HEK293 (cell line): Measurements from ENCODE around the gene KCNJ15.

Source experiments
- CTCF ChIA-PET: fragments of 350-600 bp; formaldehyde crosslinking; extraction: SDS; loops from one replicate; lab custom pipeline; 2021; ENCODE audit warnings: antibody characterized with exemption; lab: Yijun Ruan, JAX
- POLR2A ChIA-PET: fragments of 300-600 bp; formaldehyde crosslinking; extraction: SDS; loops from one replicate; lab custom pipeline; 2020; ENCODE audit warnings: antibody characterized with exemption, inconsistent platforms; lab: Yijun Ruan, JAX
- H3K27ac ChIP-seq: fragments of 200-500 bp; sonication (Bioruptor generic); 2 replicates; pipeline ENCODE4 v1.5.1; 2014; ENCODE audit warnings: low read depth, low read length, control low read depth, inconsistent platforms; ENCODE audit errors: extremely low read depth
- H3K36me3 ChIP-seq, 2 experiments: fragments of 200-500 bp in 1 of 2; sonication (Bioruptor generic) in 1 of 2; 1 replicate in 1 of 2; 2 replicates in 1 of 2; pipeline ENCODE4 v1.5.1; 2014 to 2017; ENCODE audit warnings: inconsistent platforms in 2 of 2, low read length in 2 of 2; ENCODE audit not compliant: control insufficient read depth in 2 of 2, insufficient read depth in 1 of 2
- H3K4me1 ChIP-seq: fragments of 200-500 bp; sonication (Bioruptor generic); 2 replicates; pipeline ENCODE4 v1.5.1; 2014; ENCODE audit warnings: mild to moderate bottlenecking, low read length, inconsistent platforms; ENCODE audit not compliant: control insufficient read depth, insufficient read depth
- H3K4me3 ChIP-seq: 2 replicates; pipeline ENCODE4 v1.5.1; 2011; ENCODE audit warnings: low read depth, mild to moderate bottlenecking, control low read depth, low read length, moderate library complexity
- H3K9me3 ChIP-seq: fragments of 200-500 bp; sonication (Bioruptor generic); 2 replicates; pipeline ENCODE4 v1.5.1; 2014; ENCODE audit warnings: low read depth, low read length, inconsistent platforms; ENCODE audit not compliant: control insufficient read depth, insufficient read depth
- EGR2 ChIP-seq: fragments of 450-650 bp; formaldehyde crosslinking; IDR thresholded peaks from 2 replicates; pipeline ENCODE4 v1.5.1; 2016; ENCODE audit warnings: low read depth, missing biosample characterization, missing genetic modification characterization
- GLI2 ChIP-seq: fragments of 450-650 bp; formaldehyde crosslinking; IDR thresholded peaks from 2 replicates; pipeline ENCODE4; 2017; ENCODE audit warnings: missing biosample characterization, missing genetic modification characterization, low read depth, borderline replicate concordance
- KLF1 ChIP-seq: fragments of 450-650 bp; formaldehyde crosslinking; IDR thresholded peaks from 2 replicates; pipeline ENCODE4 v1.5.1; 2016; ENCODE audit warnings: missing biosample characterization, missing genetic modification characterization
- MZF1 ChIP-seq: fragments of 450-650 bp; formaldehyde crosslinking; IDR thresholded peaks from 2 replicates; pipeline ENCODE4 v1.5.1; 2017; ENCODE audit warnings: missing biosample characterization, missing genetic modification characterization, borderline replicate concordance
- OSR2 ChIP-seq: fragments of 450-650 bp; formaldehyde crosslinking; IDR thresholded peaks from 2 replicates; pipeline ENCODE4 v1.5.1; 2016; ENCODE audit warnings: missing biosample characterization, missing genetic modification characterization
- SP3 ChIP-seq: fragments of 450-650 bp; formaldehyde crosslinking; IDR thresholded peaks from 2 replicates; pipeline ENCODE4 v1.5.1; 2016; ENCODE audit warnings: missing biosample characterization, missing genetic modification characterization
- WT1 ChIP-seq: fragments of 450-650 bp; formaldehyde crosslinking; IDR thresholded peaks from 2 replicates; pipeline ENCODE4 v1.5.1; 2016; ENCODE audit warnings: missing biosample characterization, missing genetic modification characterization
- YY2 ChIP-seq: fragments of 450-650 bp; formaldehyde crosslinking; IDR thresholded peaks from 2 replicates; pipeline ENCODE4 v1.5.1; 2016; ENCODE audit warnings: missing biosample characterization, missing genetic modification characterization
- ZBTB1 ChIP-seq: fragments of 450-650 bp; formaldehyde crosslinking; IDR thresholded peaks from 2 replicates; pipeline ENCODE4 v1.5.1; 2016; ENCODE audit warnings: missing biosample characterization, missing genetic modification characterization
- ZEB2 ChIP-seq: fragments of 450-650 bp; formaldehyde crosslinking; IDR thresholded peaks from 2 replicates; pipeline ENCODE4 v1.5.1; 2016; ENCODE audit warnings: missing biosample characterization, missing genetic modification characterization
- ZFP41 ChIP-seq: fragments of 450-650 bp; formaldehyde crosslinking; IDR thresholded peaks from 2 replicates; pipeline ENCODE4 v1.5.1; 2016; ENCODE audit warnings: missing biosample characterization, missing genetic modification characterization, borderline replicate concordance
- ZNF140 ChIP-seq: fragments of 450-650 bp; formaldehyde crosslinking; IDR thresholded peaks from 2 replicates; pipeline ENCODE4 v1.5.1; 2016; ENCODE audit warnings: missing biosample characterization, missing genetic modification characterization
- ZNF146 ChIP-seq: fragments of 450-650 bp; formaldehyde crosslinking; IDR thresholded peaks from 2 replicates; pipeline ENCODE4 v1.5.1; 2016; ENCODE audit warnings: missing biosample characterization, missing genetic modification characterization
- ZNF19 ChIP-seq: fragments of 450-650 bp; formaldehyde crosslinking; IDR thresholded peaks from 2 replicates; pipeline ENCODE4; 2016; ENCODE audit warnings: missing biosample characterization, missing genetic modification characterization, low read depth
- ZNF324 ChIP-seq: fragments of 450-650 bp; formaldehyde crosslinking; IDR thresholded peaks from 2 replicates; pipeline ENCODE4 v1.5.1; 2016; ENCODE audit warnings: missing biosample characterization, missing genetic modification characterization
- ZNF473 ChIP-seq: fragments of 450-650 bp; formaldehyde crosslinking; IDR thresholded peaks from 2 replicates; pipeline ENCODE4 v1.5.1; 2017; ENCODE audit warnings: missing biosample characterization, missing genetic modification characterization
- ZNF501 ChIP-seq: fragments of 450-650 bp; formaldehyde crosslinking; IDR thresholded peaks from 2 replicates; pipeline ENCODE4 v1.5.1; 2016; ENCODE audit warnings: missing biosample characterization, missing genetic modification characterization
- ZNF544 ChIP-seq: fragments of 450-650 bp; formaldehyde crosslinking; IDR thresholded peaks from 2 replicates; pipeline ENCODE4 v1.5.0; 2017; ENCODE audit warnings: missing biosample characterization, missing genetic modification characterization
- ZNF558 ChIP-seq: fragments of 450-650 bp; formaldehyde crosslinking; IDR thresholded peaks from 2 replicates; pipeline ENCODE4 v1.5.1; 2016; ENCODE audit warnings: missing biosample characterization, missing genetic modification characterization
- ZNF621 ChIP-seq: fragments of 450-650 bp; formaldehyde crosslinking; IDR thresholded peaks from 2 replicates; pipeline ENCODE4 v1.5.1; 2017; ENCODE audit warnings: missing biosample characterization, missing genetic modification characterization
- TF ChIP-seq, protein P1 (sequence below): fragments of 450-650 bp; formaldehyde crosslinking; IDR thresholded peaks from 2 replicates; pipeline ENCODE4 v1.5.1; 2016; ENCODE audit warnings: missing biosample characterization, missing genetic modification characterization, borderline replicate concordance
- TF ChIP-seq, protein P2 (sequence below): fragments of 450-650 bp; formaldehyde crosslinking; IDR thresholded peaks from 2 replicates; pipeline ENCODE4; 2016; ENCODE audit warnings: missing biosample characterization, missing genetic modification characterization
- TF ChIP-seq, protein P3 (sequence below): fragments of 450-650 bp; formaldehyde crosslinking; IDR thresholded peaks from 2 replicates; pipeline ENCODE4 v1.5.1; 2016; ENCODE audit warnings: missing biosample characterization, missing genetic modification characterization
- TF ChIP-seq, protein P4 (sequence below): fragments of 450-650 bp; formaldehyde crosslinking; IDR thresholded peaks from 2 replicates; pipeline ENCODE4 v1.5.1; 2017; ENCODE audit warnings: missing biosample characterization, missing genetic modification characterization
- TF ChIP-seq, protein P5 (sequence below): fragments of 450-650 bp; formaldehyde crosslinking; IDR thresholded peaks from 2 replicates; pipeline ENCODE4 v1.5.1; 2016; ENCODE audit warnings: missing biosample characterization, missing genetic modification characterization
- TF ChIP-seq, protein P6 (sequence below): fragments of 450-650 bp; formaldehyde crosslinking; IDR thresholded peaks from 2 replicates; pipeline ENCODE4 v1.5.1; 2016; ENCODE audit warnings: missing biosample characterization, missing genetic modification characterization
- TF ChIP-seq, protein P7 (sequence below): fragments of 450-650 bp; formaldehyde crosslinking; IDR thresholded peaks from 2 replicates; pipeline ENCODE4 v1.5.1; 2016; ENCODE audit warnings: missing biosample characterization, missing genetic modification characterization

Gene KCNJ15

DNA sequence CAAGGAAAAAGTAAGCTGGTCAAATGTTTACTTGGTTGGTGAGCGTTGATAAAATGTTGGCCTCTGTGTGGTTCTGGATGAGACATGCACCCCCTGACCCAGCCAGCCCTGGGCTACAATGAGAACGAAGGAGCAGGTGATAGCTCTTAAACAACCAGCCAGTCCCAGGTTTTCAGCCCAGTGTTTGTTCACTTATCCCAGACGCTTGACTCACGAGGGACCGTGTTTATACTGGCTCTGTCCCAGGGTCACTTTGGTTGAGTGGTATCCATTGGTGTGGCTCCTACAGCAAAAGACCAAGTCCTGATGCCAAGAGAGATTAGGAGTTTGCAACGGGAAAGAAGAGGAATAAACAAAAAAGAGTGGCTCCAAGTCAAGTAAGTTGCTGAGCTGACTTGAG, 86.9 kb downstream of the KCNJ15 start (continued):
- TF ChIP-seq, protein P1, sequence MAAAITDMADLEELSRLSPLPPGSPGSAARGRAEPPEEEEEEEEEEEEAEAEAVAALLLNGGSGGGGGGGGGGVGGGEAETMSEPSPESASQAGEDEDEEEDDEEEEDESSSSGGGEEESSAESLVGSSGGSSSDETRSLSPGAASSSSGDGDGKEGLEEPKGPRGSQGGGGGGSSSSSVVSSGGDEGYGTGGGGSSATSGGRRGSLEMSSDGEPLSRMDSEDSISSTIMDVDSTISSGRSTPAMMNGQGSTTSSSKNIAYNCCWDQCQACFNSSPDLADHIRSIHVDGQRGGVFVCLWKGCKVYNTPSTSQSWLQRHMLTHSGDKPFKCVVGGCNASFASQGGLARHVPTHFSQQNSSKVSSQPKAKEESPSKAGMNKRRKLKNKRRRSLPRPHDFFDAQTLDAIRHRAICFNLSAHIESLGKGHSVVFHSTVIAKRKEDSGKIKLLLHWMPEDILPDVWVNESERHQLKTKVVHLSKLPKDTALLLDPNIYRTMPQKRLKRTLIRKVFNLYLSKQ (tag by site-specific recombination): no peak
- no peak for TF ChIP-seq MZF1 (tag by site-specific recombination)
- TF ChIP-seq ZNF19 (tag by site-specific recombination): no peak
- no peak for TF ChIP-seq ZBTB1
- TF ChIP-seq, protein P2, sequence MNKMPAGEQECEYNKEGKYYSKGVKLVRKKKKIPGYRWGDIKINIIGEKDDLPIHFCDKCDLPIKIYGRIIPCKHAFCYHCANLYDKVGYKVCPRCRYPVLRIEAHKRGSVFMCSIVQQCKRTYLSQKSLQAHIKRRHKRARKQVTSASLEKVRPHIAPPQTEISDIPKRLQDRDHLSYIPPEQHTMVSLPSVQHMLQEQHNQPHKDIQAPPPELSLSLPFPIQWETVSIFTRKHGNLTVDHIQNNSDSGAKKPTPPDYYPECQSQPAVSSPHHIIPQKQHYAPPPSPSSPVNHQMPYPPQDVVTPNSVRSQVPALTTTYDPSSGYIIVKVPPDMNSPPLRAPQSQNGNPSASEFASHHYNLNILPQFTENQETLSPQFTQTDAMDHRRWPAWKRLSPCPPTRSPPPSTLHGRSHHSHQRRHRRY (tag by site-specific recombination): no peak
- no peak for TF ChIP-seq ZNF558 (tag by site-specific recombination)
- TF ChIP-seq OSR2 (tag by site-specific recombination): peak; percentile 44; the same call in 1 of the 2 replicates
- peak; percentile 70; the same call in 1 of the 2 replicates for TF ChIP-seq WT1
- no peak for TF ChIP-seq EGR2 (tag by site-specific recombination)
- TF ChIP-seq ZFP41 (tag by site-specific recombination): no peak
- TF ChIP-seq ZNF621 (tag by site-specific recombination): no peak
- TF ChIP-seq ZNF473 (tag by site-specific recombination): no peak
- TF ChIP-seq KLF1 (tag by site-specific recombination): no peak
- TF ChIP-seq ZNF146 (tag by site-specific recombination): no peak
- TF ChIP-seq, protein P3, sequence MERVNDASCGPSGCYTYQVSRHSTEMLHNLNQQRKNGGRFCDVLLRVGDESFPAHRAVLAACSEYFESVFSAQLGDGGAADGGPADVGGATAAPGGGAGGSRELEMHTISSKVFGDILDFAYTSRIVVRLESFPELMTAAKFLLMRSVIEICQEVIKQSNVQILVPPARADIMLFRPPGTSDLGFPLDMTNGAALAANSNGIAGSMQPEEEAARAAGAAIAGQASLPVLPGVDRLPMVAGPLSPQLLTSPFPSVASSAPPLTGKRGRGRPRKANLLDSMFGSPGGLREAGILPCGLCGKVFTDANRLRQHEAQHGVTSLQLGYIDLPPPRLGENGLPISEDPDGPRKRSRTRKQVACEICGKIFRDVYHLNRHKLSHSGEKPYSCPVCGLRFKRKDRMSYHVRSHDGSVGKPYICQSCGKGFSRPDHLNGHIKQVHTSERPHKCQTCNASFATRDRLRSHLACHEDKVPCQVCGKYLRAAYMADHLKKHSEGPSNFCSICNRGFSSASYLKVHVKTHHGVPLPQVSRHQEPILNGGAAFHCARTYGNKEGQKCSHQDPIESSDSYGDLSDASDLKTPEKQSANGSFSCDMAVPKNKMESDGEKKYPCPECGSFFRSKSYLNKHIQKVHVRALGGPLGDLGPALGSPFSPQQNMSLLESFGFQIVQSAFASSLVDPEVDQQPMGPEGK: no peak
- no peak for TF ChIP-seq ZEB2 (tag by site-specific recombination)
- no peak for TF ChIP-seq ZNF324 (tag by site-specific recombination)
- TF ChIP-seq, protein P4, sequence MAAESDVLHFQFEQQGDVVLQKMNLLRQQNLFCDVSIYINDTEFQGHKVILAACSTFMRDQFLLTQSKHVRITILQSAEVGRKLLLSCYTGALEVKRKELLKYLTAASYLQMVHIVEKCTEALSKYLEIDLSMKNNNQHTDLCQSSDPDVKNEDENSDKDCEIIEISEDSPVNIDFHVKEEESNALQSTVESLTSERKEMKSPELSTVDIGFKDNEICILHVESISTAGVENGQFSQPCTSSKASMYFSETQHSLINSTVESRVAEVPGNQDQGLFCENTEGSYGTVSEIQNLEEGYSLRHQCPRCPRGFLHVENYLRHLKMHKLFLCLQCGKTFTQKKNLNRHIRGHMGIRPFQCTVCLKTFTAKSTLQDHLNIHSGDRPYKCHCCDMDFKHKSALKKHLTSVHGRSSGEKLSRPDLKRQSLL (tag by site-specific recombination): no peak
- no peak for TF ChIP-seq ZNF140
- no peak for TF ChIP-seq ZNF501 (tag by site-specific recombination)
- TF ChIP-seq GLI2 (tag by site-specific recombination): no peak

DNA sequence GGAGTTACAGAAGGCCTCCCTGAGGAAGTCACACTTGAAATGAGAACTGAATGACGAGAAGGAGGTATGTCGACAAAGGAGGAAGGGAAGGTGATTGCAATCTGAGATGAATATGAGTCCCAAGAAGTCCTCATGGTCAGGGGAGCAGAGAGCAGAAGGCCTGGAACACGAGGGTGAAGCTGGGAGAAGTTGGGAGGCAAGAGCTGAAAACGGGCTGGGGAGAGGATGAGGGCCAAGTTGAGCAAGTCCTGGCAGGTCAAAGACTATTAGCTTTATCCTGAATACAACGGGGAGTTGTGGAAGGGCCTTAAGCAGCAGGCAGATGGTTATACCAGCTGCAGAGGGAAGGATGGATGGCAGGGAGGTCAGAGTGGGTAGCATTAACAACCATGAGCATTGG, 89.5 kb downstream of the KCNJ15 start:
- Histone ChIP-seq H3K9me3 (no peaks in the 10 kb centered on the region), H3K27ac (no peak overlapping the region)
- CTCF ChIA-PET: interaction anchor here (13.2 kb wide), 1 partner anchor 176 kb away, joined by 378 read pairs; no protein-coding TSS in a partner anchor
- POLR2A ChIA-PET: no interaction called here
- TF ChIP-seq KLF1 (tag by site-specific recombination) (no peak), ZNF544 (tag by site-specific recombination) (no peak), YY2 (tag by site-specific recombination) (no peak), SP3 (tag by site-specific recombination) (no peak)
- TF ChIP-seq, protein P5, sequence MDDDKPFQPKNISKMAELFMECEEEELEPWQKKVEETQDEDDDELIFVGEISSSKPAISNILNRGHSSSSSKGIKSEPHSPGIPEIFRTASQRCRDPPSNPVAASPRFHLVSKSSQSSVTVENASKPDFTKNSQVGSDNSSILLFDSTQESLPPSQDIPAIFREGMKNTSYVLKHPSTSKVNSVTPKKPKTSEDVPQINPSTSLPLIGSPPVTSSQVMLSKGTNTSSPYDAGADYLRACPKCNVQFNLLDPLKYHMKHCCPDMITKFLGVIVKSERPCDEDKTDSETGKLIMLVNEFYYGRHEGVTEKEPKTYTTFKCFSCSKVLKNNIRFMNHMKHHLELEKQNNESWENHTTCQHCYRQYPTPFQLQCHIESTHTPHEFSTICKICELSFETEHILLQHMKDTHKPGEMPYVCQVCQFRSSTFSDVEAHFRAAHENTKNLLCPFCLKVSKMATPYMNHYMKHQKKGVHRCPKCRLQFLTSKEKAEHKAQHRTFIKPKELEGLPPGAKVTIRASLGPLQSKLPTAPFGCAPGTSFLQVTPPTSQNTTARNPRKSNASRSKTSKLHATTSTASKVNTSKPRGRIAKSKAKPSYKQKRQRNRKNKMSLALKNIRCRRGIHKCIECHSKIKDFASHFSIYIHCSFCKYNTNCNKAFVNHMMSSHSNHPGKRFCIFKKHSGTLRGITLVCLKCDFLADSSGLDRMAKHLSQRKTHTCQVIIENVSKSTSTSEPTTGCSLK (tag by site-specific recombination): no peak
- TF ChIP-seq, protein P6, sequence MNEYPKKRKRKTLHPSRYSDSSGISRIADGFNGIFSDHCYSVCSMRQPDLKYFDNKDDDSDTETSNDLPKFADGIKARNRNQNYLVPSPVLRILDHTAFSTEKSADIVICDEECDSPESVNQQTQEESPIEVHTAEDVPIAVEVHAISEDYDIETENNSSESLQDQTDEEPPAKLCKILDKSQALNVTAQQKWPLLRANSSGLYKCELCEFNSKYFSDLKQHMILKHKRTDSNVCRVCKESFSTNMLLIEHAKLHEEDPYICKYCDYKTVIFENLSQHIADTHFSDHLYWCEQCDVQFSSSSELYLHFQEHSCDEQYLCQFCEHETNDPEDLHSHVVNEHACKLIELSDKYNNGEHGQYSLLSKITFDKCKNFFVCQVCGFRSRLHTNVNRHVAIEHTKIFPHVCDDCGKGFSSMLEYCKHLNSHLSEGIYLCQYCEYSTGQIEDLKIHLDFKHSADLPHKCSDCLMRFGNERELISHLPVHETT (tag by site-specific recombination): no peak
- TF ChIP-seq, protein P7, sequence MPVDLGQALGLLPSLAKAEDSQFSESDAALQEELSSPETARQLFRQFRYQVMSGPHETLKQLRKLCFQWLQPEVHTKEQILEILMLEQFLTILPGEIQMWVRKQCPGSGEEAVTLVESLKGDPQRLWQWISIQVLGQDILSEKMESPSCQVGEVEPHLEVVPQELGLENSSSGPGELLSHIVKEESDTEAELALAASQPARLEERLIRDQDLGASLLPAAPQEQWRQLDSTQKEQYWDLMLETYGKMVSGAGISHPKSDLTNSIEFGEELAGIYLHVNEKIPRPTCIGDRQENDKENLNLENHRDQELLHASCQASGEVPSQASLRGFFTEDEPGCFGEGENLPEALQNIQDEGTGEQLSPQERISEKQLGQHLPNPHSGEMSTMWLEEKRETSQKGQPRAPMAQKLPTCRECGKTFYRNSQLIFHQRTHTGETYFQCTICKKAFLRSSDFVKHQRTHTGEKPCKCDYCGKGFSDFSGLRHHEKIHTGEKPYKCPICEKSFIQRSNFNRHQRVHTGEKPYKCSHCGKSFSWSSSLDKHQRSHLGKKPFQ: no peak
- TF ChIP-seq, all 188 proteins: peak for 0
- peaks cover 45% of the 10 kb centered on the region for H3K4me1 ChIP-seq
- no peak overlapping the region for H3K4me3 ChIP-seq
- H3K36me3 ChIP-seq: no peaks in the 10 kb centered on the region
